Epithelial cell of prostate (primary cell): ENCODE measurements around the gene WDR37.
"Not testable (repeated sequence)": the region's sequence is repeated elsewhere in the genome, so short reads cannot be mapped to it uniquely, and the experiment has no call there.

ENCODE experiments used
- DNase-seq: peaks from one replicate; pipeline ENCODE4 v3.0.0-alpha.2; 2011; ENCODE audit warnings: low read depth, low spot score
- H3K27ac ChIP-seq: fragments of 450-650 bp; 2 replicates; pipeline ENCODE4 v1.5.1; 2017; ENCODE audit warnings: mild to moderate bottlenecking

WDR37 gene

GRCh38 chr10:1147810-1148209 is 91.6 kb downstream of the WDR37 start:
- H3K27ac ChIP-seq, result no peak overlapping the region

GRCh38 chr10:1148855-1149605 is 92.8 kb downstream of the WDR37 start:
- H3K27ac ChIP-seq, result no peak overlapping the region
- DNase-seq, result no peak

More at GRCh38 chr10:1147810-1148209, 91.6 kb downstream of the WDR37 start:
- DNase-seq, result no peak

GRCh38 chr10:1149793-1150637 is 93.8 kb downstream of the WDR37 start:
- H3K27ac ChIP-seq, result peak overlapping the region; percentile 70
- DNase-seq, result no peak

- peak overlapping the region; percentile 70 for H3K27ac ChIP-seq
- no peak for DNase-seq
Observed at GRCh38 chr10:1150638-1150955, 94.4 kb downstream of the WDR37 start.

- peak overlapping the region; percentile 70 for H3K27ac ChIP-seq
- peak; percentile 49 for DNase-seq
Observed at GRCh38 chr10:1151076-1152033, 95.2 kb downstream of the WDR37 start.

- no peak for DNase-seq
- no peak overlapping the region for H3K27ac ChIP-seq
Observed at GRCh38 chr10:1152386-1153250, 96.4 kb downstream of the WDR37 start.

- H3K27ac ChIP-seq, result no peak overlapping the region
- no peak for DNase-seq
Observed at GRCh38 chr10:1153251-1153763, 97.1 kb downstream of the WDR37 start.

- DNase-seq, result no peak
- H3K27ac ChIP-seq, result no peak overlapping the region
Observed at GRCh38 chr10:1153805-1154351, 97.7 kb downstream of the WDR37 start.

- no peak for DNase-seq
- no peak overlapping the region for H3K27ac ChIP-seq
Observed at GRCh38 chr10:1154531-1155295, 98.5 kb downstream of the WDR37 start.

GRCh38 chr10:1155791-1156615 is 99.8 kb downstream of the WDR37 start:
- no peak for DNase-seq
- no peak overlapping the region for H3K27ac ChIP-seq

- DNase-seq, result no peak
- H3K27ac ChIP-seq, result no peak overlapping the region
Observed at GRCh38 chr10:1156616-1156886, 100.4 kb downstream of the WDR37 start.

- DNase-seq, result no peak
Observed at GRCh38 chr10:1156921-1157614, 100.9 kb downstream of the WDR37 start.

GRCh38 chr10:1157615-1157933 is 101.4 kb downstream of the WDR37 start:
- DNase-seq, result no peak

More at GRCh38 chr10:1156921-1157614, 100.9 kb downstream of the WDR37 start:
- H3K27ac ChIP-seq, result no peak overlapping the region

GRCh38 chr10:1158066-1158465 is 101.9 kb downstream of the WDR37 start:
- H3K27ac ChIP-seq, result no peak overlapping the region
- no peak for DNase-seq

More at GRCh38 chr10:1157615-1157933, 101.4 kb downstream of the WDR37 start:
- no peak overlapping the region for H3K27ac ChIP-seq

GRCh38 chr10:1158536-1158935 is 102.4 kb downstream of the WDR37 start:
- DNase-seq, H3K27ac ChIP-seq: not testable (repeated sequence)

GRCh38 chr10:1159131-1160061 is 103.2 kb downstream of the WDR37 start:
- DNase-seq, result no peak

More at GRCh38 chr10:1159131-1160061, 103.2 kb downstream of the WDR37 start:
- H3K27ac ChIP-seq, result no peak overlapping the region
